Measurements from ENCODE around the gene TMOD4.
A peak's percentile ranks its signal among the peaks of the same experiment; 100 is the strongest.

DNA sequence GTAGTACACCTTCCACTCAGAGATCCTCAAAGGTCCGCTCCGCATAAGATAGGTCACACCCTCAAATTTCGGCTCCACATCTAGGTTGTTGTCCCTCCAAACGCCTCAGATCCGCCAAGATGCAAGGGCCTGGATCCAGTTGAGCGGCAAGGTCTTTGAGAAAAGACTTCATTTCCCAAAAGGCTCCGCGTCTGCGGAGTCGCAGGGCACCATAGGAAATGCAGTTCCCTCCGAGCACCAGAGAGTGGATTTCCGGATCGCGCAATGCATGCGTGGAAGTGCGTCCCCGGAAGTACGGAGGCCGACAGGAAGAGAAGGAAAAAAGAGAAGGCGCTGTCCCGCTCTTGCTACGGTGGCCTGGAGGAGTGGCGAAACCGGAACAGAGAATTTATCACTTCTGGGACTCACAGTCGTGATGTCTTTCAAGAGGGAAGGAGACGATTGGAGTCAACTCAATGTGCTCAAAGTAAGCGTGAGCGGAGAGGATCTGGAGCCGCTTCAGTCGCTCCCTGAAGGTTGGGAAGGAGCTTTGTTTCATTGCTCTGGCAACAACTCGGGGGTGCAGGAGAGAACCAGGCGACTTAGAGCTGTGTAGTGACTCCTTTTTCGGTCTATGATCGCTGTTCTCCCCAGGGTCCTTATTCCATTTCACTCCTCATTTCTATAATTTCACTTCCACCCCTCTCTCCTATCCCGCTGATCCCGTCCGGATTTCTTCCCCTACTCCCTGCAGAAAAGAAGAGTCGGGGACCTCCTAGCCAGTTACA lies 9.9 kb downstream of the TMOD4 start, which contains the start of the genes LYSMD1 and SCNM1:
- TF ChIP-seq NFRKB (IDR thresholded peaks at IDR 0.05; ENCODE audit: low read depth) (no peak; the same call in 1 of the 2 replicates), FOXP1 (CRISPR knock-in tag; IDR thresholded peaks at IDR 0.05) (peak; percentile 70), CTCF (IDR thresholded peaks at IDR 0.05 in 2 of 3, conservative IDR thresholded peaks at IDR 0.05 in 1 of 3; ENCODE audit: insufficient read depth in 2 of 3, low read depth in 1 of 3, low read length in 3 of 3) (peak in 1 of 3 experiments; percentile 2; a peak in 1 of 6 replicates), RFX1 (IDR thresholded peaks at IDR 0.05) (peak; percentile 50; the same call in 1 of the 2 replicates), HMBOX1 (IDR thresholded peaks at IDR 0.05) (no peak), RAD21 (CRISPR knock-in tag; conservative IDR thresholded peaks at IDR 0.05 in 1 of 2, IDR thresholded peaks at IDR 0.05 in 1 of 2) (no peak), RFX5 (IDR thresholded peaks at IDR 0.05; ENCODE audit: low read depth, low read length) (no peak), ZNF551 (CRISPR knock-in tag; IDR thresholded peaks at IDR 0.05) (no peak), FOXA3 (CRISPR knock-in tag; conservative IDR thresholded peaks at IDR 0.05 in 1 of 2, IDR thresholded peaks at IDR 0.05 in 1 of 2) (no peak; a peak in 1 of 4 replicates), ZNF766 (CRISPR knock-in tag; conservative IDR thresholded peaks at IDR 0.05) (peak; percentile 92), FOXK2 (conservative IDR thresholded peaks at IDR 0.05 in 1 of 2, IDR thresholded peaks at IDR 0.05 in 1 of 2; ENCODE audit: low read depth in 2 of 2) (peak; percentile 73 to 94), CHD2 (IDR thresholded peaks at IDR 0.05; ENCODE audit: low read depth, low read length) (peak; percentile 33; the same call in 1 of the 2 replicates)
- TF ChIP-seq, protein P1, sequence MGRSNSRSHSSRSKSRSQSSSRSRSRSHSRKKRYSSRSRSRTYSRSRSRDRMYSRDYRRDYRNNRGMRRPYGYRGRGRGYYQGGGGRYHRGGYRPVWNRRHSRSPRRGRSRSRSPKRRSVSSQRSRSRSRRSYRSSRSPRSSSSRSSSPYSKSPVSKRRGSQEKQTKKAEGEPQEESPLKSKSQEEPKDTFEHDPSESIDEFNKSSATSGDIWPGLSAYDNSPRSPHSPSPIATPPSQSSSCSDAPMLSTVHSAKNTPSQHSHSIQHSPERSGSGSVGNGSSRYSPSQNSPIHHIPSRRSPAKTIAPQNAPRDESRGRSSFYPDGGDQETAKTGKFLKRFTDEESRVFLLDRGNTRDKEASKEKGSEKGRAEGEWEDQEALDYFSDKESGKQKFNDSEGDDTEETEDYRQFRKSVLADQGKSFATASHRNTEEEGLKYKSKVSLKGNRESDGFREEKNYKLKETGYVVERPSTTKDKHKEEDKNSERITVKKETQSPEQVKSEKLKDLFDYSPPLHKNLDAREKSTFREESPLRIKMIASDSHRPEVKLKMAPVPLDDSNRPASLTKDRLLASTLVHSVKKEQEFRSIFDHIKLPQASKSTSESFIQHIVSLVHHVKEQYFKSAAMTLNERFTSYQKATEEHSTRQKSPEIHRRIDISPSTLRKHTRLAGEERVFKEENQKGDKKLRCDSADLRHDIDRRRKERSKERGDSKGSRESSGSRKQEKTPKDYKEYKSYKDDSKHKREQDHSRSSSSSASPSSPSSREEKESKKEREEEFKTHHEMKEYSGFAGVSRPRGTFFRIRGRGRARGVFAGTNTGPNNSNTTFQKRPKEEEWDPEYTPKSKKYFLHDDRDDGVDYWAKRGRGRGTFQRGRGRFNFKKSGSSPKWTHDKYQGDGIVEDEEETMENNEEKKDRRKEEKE (IDR thresholded peaks at IDR 0.05; ENCODE audit: borderline replicate concordance in 1 of 2, control insufficient read depth in 1 of 2, low read depth in 2 of 2, low read length in 1 of 2), result peak in 1 of 2 experiments; percentile 93; a peak in 2 of 4 replicates
- TF ChIP-seq, protein P2, sequence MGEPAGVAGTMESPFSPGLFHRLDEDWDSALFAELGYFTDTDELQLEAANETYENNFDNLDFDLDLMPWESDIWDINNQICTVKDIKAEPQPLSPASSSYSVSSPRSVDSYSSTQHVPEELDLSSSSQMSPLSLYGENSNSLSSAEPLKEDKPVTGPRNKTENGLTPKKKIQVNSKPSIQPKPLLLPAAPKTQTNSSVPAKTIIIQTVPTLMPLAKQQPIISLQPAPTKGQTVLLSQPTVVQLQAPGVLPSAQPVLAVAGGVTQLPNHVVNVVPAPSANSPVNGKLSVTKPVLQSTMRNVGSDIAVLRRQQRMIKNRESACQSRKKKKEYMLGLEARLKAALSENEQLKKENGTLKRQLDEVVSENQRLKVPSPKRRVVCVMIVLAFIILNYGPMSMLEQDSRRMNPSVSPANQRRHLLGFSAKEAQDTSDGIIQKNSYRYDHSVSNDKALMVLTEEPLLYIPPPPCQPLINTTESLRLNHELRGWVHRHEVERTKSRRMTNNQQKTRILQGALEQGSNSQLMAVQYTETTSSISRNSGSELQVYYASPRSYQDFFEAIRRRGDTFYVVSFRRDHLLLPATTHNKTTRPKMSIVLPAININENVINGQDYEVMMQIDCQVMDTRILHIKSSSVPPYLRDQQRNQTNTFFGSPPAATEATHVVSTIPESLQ (CRISPR knock-in tag; IDR thresholded peaks at IDR 0.05), result no peak
